HL-60/S4 treated with retinoic acid at 250 ng/mL for 4 days and 3 days (cell line): ENCODE measurements around the gene EDEM2.
"Not testable (repeated sequence)": the region's sequence is repeated elsewhere in the genome, so short reads cannot be mapped to it uniquely, and the experiment has no call there.

Source experiments
- in situ Hi-C: fragments of 300-500 bp; cut with MboI; formaldehyde crosslinking; loops from 2 replicates; pipeline ENCODE4 v1.7.0; 2022; ENCODE audit warnings: low sequenced_read_pairs

EDEM2 gene

DNA sequence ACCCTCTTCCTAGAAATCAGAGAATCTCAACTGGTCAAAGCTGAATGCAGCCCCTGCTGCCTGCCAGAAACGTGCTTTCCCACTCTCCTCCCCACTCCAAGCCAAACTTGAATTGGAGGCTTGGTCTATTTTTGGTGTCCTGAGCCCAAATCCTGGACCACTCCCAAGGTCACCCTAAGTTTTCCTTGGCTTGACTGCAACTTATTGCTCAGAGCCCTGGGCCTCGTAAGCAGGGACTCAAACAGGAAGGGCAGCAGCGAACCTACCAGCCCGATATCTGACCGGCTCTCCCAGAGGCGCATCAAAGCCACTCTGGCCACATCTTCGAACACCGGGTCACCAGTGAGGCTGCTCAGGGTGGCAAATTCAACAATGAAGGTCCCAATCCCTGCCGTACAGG lies 12.7 kb downstream of the EDEM2 start:
- in situ Hi-C loops = no loop called here

DNA sequence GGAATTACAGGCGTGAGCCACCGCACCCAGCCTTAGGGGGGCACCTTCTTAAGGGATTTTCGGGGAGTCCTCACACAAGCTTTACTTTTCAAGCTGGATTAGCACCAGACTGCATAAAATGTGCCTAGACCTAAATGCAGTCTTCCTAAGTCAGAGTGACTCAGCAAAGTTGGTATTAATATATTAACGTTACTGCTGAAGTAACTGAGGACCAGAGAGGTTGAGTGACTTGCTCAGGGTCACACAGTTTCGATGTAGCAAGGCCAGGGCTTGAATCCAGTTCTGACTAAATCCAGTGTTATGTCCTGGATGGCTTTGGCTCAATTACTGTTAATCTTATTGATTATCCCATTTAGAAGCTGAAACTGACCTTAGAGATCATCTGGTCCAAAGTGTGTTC lies 13.4 kb downstream of the EDEM2 start:
- in situ Hi-C loops = no loop called here

DNA sequence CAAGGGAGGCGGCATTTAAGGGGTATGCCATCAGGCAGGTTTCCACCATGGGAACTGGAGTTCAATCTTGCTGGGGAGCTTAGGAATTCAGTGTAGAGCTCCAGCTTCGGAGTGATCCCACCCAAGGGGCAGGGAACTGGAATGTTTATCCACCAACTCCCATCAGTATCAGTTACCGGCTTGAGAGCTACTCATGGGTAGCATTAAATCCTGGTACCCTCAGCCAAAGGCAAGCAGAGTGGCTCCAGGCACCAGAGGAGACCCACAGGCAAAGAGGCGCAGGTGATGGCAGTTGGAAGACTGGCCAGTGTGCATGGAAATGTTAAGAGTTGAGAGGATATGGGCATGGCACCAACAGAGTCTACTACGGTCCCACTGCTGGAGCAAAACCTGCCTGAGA lies 14.1 kb downstream of the EDEM2 start:
- in situ Hi-C loops = no loop called here

DNA sequence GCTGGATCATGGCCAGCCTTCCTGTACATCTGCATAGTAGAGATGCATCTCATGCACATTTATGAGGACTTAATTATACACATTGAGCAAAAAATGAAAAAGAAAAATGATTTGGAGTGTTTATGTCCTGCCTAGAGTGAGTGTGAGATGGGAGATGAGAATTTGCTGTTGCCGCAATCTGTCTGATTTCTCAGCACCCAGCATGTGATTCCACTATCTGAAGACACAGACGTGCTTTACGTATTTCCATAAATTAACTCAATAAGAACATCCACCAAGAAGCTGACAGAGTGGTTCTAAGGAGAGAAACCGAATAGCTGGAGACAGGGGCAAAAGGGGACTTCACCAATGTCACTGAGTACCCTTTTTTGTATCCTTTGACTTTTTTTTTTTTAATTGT lies 15.2 kb downstream of the EDEM2 start:
- in situ Hi-C loops = no loop called here

DNA sequence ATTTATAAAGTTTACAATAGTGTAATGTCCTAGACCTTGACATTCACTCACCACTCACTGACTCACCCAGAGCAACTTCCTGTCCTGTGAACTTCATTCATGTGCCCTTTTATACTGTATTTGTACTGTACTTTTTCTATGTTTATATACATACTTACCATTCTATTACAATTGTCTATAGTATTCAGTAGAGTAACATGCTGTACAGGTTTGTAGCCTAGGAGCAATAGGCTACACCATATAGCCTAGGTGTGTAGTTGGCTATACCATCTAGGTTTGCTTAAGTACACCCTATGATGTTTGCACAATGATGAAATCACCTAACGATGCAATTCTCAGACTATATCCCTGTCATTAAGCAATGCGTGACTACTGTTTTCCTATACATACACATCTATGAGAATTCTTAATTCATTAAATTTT lies 17.5 kb downstream of the EDEM2 start:
- in situ Hi-C loops = no loop called here

DNA sequence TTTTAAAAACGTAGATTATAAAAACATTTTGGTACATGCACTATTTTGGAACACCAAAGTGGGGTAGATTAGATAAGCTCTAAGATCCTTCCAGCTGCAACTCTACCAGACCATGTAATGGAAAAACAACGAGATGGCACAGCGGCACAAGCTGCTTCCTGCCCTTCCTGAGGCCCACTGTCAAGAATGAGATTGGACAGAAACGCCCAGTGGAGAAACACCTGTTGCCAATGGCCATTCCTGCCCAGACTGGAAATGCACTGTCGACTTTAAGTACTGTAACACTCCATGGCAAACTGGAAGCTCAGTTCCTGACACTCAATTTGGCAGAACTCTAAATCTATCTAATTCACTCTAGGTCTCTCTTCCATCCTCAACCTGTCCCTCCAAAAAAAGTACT lies 21.4 kb downstream of the EDEM2 start:
- in situ Hi-C loops = no loop called here

DNA sequence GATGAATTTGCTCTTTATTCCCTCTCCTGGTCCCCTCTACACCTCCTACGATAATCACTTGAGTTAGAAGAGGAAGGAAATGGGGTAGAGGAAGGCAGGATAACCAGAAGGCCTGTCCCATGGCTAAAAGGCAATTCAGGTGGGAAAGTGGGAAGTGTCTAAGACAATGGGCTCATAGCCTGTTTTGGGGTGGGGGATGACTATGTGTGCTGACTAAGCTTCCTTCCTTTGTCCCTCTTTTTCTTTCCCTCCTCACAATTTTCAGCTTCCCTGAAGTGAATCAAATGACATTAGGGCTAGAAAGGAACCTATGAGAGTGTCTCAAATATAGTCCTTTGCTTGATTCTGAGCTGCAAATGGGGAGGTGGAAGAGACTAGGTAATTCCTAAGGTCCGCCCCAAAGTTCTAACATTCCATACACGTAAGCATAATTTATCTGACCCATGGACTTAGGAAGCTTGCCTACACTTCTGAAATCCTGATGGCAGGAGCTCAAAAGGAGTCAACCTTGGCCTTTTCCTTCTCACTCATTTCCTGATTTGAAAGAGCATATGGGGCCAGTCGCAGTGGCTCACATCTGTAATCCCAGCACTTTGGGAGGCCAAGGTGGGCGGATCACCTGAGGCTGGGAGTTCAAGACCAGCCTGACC lies 24.3 kb downstream of the EDEM2 start:
- in situ Hi-C loops = no loop called here

DNA sequence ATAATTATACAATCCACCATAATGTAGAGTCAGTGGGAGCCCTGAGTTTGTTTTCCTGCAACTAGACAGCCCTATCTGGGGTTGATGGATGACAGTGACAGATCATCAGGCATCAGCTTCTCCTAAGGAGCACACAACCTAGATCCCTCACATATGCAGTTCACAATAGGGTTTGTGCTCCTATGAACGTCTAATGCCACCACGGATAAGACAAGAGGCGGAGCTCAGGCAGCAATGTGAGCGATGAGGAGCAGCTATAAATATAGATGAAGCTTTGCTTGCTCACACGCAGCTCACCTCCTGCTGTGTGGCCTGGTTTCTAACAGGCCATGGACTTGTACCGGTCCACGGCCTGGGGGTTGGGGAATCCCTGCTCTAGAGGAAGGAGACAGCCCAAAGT lies 25.9 kb downstream of the EDEM2 start:
- in situ Hi-C loops = no loop called here

DNA sequence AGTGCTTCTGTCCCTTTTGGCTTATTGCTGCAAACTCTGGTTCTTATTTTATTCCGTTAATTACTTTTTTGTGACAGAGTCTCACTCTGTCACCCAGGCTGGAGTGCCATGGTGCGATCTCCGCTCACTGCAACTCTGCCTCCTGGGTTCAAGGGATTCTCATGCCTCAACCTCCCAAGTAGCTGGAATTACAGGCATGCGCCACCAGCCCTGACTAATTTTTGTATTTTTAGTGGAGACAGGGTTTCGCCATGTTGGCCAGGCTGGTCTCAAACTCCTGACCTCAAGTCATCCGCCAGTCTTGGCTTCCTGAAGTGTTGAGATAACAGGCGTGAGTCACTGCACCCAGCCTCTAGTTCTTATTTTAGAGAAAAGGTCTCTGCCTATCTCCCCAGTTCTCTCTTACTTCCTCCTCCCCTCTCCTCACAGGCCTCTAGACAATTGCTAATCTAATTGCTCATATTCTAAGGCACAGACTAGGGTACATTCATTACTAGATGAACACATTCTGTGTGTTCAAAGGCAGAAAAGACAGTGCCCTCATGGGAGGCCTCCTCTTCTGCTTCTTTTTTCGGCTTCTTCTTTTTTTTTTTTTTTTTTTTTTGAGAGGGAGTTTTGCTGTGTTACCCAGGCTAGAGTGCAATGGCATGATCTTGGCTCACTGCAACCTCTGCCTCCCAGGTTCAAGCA lies 27.0 kb downstream of the EDEM2 start:
- in situ Hi-C loops = no loop called here

DNA sequence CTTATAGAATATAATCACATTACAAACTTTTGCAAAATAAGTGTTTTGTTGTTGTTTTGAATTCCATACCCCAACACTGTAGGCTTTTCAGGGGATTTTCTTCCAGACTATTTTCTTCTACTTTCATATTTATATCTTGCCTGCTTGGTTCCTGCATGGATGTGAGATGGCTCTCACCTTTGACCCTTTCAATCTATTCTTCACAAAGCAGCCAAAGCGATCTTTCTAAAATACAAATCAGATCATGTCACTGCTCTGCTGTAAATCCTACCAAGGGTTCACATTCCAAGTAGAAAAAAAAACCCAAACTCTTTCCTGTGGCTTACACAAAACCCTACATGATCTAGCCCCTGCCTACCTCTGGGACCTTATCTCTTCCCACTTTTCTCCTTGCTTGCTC lies 29.5 kb downstream of the EDEM2 start:
- in situ Hi-C loops = no loop called here

DNA sequence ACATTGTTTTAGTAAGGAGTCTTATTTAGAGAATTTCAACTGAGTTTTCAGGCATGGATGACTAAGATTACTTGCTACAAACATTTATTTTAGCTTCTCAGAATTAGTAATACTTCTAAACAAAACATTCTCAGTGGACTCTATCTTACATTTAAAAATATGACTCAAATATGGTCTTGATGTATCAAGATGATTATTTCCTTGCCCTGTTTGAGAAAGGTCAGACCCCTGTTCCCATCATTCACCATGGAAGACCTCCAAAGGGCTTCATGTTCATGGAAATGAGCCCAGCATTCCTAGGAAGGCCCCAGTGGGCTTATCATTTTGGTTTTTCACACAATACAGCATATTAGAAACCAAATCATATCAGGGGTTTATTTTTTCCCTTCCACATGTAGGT lies 29.9 kb downstream of the EDEM2 start:
- in situ Hi-C loops = no loop called here

DNA sequence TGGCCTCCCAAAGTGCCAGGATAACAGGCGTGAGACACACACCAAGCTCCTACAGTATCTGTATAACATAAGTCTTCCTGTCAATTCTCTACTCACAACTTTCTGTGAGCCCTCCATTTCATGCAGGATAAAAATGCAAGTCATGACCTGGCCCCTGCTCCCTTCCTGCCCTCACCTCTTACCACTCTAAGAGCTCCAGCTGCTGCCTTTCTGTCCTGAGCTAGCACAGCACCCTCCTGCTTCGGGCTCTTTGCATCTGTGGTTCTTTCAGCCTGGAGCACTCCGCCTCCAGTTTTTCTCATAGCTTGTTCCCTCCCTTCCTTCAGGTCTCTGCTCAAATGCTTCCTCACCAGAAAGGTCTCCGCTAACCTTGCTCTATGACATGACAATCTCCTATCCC lies 30.9 kb downstream of the EDEM2 start:
- in situ Hi-C loops = no loop called here

DNA sequence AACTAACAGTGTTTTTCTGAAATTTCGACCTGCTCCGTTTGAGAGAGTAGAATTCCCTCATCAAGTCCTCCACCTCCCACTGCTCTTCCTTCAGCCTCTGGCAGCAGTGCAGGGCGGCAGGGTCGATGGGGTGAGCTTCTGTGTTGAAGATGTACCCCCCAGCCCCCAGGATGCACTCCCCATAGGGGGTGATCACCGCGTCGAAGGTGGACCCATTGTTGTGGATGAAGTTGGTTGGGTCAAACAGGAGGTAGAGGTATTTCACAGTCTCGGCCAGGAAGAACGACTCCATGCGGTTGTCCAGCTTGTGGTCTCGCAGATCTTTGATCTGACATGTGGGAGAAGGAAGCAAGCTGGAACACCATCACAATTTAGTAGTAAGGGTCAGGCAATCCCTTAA lies 31.5 kb downstream of the EDEM2 start:
- in situ Hi-C loops = no loop called here

DNA sequence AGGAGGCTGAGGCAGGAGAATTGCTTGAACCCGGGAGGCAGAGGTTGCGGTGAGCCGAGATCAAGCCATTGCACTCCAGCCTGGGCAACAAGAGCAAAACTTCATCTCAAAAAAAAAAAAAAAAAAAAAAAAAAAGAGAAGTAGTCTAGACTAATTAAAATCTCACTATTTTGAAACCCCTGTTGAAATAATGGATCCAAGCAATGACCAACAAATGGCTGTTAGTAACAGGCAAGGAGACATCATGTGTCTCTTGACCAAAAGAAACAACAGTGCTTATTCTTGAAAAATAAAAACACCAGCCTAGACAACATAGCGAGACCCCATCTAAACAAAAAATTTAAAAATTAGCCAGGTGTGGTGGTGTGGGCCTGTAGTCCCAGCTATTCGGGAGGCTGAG lies 34.9 kb downstream of the EDEM2 start:
- in situ Hi-C loops = not testable (repeated sequence)

DNA sequence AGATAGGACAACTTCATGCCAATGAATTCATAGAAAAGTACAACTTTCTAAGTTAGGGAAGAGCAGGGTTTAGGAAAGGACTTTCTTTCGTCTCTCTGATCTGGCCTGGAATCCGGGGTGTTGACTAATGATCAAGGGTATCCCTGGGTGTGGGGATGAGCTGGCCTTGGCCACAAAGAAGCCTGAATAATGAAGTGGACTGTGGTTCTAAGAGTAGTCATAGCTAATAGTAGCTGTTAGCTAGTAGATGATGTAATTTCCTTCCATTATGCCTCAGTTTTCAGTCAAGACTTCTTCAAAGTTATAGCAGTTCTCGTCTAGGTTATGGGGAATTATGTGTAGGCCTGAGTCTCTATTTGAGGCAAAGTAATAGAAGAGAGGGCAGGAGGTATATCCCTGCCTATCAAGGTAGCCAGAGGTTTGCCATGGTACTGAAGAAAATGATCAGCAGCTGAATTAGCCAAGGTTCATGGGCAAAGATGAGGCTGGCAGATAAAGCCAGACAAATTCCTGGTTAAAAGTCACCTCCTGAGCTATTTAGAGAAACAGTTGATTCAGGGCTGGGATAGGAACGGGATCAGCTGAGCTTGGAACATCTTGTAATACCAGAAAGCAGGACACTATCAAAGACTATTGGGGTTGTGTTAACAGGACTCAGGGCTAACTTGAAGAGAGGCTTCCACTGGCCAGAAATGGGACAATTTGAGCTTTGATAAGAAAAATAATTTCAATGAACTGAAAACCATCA lies 35.8 kb downstream of the EDEM2 start:
- in situ Hi-C loops = no loop called here

DNA sequence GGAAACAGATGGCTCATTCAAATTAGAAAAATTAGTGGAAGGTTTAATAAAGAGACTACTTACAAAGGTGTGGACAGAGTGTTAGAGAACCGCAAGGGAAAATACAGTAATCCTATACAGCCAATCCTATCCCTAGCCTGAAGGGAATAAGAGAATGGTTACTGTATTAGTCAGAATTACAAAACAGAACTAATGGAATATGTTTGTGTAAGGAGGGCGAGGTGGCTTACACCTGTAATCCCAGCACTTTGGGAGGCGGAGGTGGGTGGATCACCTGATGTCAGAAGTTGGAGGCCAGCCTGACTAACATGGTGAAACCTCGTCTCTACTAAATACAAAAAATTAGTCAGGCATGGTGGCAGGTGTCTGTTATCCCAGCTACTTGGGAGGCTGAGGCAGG lies 38.2 kb downstream of the EDEM2 start:
- in situ Hi-C loops = no loop called here

DNA sequence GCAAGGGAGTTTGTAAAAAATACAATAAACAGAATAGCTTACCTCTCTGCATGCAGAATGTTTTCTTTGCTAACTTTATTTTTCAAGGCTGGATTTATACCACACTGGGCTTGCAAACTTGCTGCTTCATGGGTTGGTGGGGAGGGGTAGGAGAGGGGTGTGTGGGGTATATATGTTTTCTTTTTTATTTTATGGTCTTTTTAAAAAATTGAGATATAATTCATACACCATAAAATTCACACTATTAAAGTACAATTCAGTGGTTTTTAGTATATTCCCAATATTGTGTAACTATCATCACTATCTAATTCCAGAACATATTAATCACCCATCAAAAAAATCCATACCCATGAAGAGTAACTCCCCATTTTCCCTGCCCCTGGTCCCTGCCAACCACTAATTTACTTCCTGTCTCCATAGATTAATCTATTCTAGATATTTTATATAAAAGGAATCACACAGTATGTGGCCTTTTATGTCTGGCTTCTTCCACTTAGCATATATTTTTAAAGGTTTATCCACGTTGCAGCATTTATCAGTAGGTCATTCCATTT lies 40.2 kb downstream of the EDEM2 start:
- in situ Hi-C loops = no loop called here

DNA sequence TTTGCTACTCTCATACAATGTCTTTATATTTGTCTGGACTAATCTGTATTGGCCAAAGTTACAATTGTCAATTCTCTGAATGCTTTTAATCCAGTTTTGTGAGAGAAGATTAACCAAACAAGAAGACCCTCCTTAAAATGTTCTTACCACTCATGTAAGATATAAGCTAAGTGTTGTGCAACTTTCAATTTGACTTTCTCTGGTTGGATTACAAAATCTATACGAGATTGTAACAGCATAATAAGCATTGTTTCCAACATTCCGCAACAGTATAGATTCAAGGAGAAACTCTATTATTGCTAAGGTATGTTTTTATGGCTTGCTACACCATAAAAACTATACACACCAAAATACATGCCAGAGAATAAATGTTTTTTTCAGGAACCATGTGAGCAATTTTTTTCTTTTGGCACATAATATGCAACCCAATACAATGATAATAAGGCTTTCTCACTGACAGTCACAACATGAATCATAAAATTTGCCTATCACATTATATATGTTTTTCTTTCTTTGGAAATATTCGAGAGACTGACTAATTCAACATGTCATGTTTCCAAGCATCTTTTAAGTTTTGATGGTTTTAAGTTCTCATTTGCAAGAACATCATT lies 42.3 kb downstream of the EDEM2 start:
- in situ Hi-C loops = no loop called here

DNA sequence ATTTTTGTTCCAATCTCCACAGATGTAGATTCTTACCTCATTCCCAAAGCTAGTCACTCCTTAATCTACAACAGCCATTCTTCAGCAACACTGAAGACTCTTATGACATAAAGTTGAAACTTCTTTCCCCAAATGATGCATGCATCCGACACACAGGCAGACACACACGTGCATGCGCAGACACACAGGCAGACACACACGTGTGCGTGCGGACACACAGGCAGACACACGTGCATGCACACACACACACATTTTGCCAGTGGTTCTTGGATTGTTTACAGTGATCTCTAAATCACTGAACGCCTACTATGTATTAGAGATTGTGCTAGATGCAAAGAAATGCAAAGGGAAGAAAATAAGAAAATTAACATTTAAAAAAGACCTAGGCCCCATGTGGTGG lies 45.5 kb downstream of the EDEM2 start:
- in situ Hi-C loops = no loop called here

DNA sequence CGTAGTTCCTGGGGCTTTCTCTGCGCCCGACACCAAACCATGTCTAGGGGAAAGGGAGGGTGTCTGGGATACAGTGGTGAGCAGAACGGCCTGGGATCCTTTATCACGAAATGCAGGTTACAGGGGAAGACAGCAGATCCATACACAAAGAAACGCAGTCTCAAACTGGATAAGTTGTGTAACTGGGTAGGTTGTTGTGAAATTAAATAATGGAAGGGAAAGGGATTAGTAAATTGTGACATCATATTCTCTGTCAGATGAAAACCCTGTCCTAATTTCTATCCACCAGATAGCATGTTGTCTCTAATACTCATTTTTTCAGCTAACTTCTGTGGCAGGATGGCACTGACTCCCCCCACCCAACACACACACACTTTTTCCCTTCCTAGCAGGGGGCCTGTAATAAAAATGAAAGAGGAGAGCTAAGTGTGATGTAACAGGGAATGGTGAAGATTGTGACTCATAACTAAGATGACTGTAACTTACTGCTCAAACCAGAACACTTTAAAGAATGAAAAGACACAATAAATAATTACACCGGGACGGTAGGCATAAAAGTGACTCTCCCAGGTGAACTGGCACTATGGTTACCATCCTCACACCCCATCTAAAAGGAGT lies 53.8 kb downstream of the EDEM2 start:
- in situ Hi-C loops = no loop called here
